Keratinocyte (primary cell): ENCODE measurements around the gene HIPK1.

Experiments used
- CTCF ChIP-seq, 3 experiments: IDR thresholded peaks in 1 of 3; conservative IDR thresholded peaks in 1 of 3; optimal IDR thresholded peaks in 1 of 3; 2 replicates in 2 of 3; 3 replicates in 1 of 3; pipeline versions ENCODE3 to v1.5.1; 2011; ENCODE audit warnings: low read length in 3 of 3, mild to moderate bottlenecking in 3 of 3, moderate library complexity in 2 of 3, control low read depth in 1 of 3, inconsistent platforms in 1 of 3; ENCODE audit not compliant: insufficient read depth in 2 of 3; ENCODE audit errors: extremely low read depth in 1 of 3
- EZH2 ChIP-seq: IDR thresholded peaks from one replicate; pipeline ENCODE4 v1.6.1; 2012; ENCODE audit warnings: inconsistent platforms, mild to moderate bottlenecking, low read length, moderate library complexity

- TF ChIP-seq CTCF (optimal IDR thresholded peaks at IDR 0.05 in 1 of 3, IDR thresholded peaks at IDR 0.05 in 1 of 3, conservative IDR thresholded peaks at IDR 0.05 in 1 of 3; ENCODE audit: extremely low read depth in 1 of 3, insufficient read depth in 2 of 3, low read length in 3 of 3) = no peak
- no peak for TF ChIP-seq EZH2
Measured at GRCh38 chr1:113937146-113937545, 8.0 kb downstream of the HIPK1 start.
